ENCODE data around the gene EPC2. TPM values are rescaled to one million over a fixed set of nuclear protein-coding genes. Genes with fewer than 3 reads are reported as not detected.

EPC2 gene
- total RNA-seq, 1 experiment from 2014 or later: 33.4 TPM

GRCh38 chr2:148819019-148819585, 174.6 kb downstream of the EPC2 start:
- Mint-ChIP-seq H3K4me1 (ENCODE audit: insufficient read depth, unreplicated experiment) (peaks cover 17% of the 10 kb centered on the region), H3K4me3 (ENCODE audit: unreplicated experiment) (no peak overlapping the region), H3K27ac (ENCODE audit: low read depth, unreplicated experiment) (no peak overlapping the region), H3K36me3 (ENCODE audit: insufficient read depth, unreplicated experiment) (peaks cover under 1% of the 10 kb centered on the region), H3K27me3 (ENCODE audit: insufficient read depth, unreplicated experiment) (peaks cover 30% of the 10 kb centered on the region), H3K9me3 (ENCODE audit: unreplicated experiment) (no peaks in the 10 kb centered on the region)
- no TSS peak for BruUV-seq (replicated peaks)
- POLR2A ChIA-PET: no interaction called here
- CTCF ChIA-PET: no interaction called here
- intact Hi-C loops (cut with micrococcal nuclease): no loop called here
- no peak for DNase-seq (ENCODE audit: unreplicated experiment)
- no peak for TF ChIP-seq CTCF (IDR thresholded peaks at IDR 0.05; ENCODE audit: unreplicated experiment)

DNA sequence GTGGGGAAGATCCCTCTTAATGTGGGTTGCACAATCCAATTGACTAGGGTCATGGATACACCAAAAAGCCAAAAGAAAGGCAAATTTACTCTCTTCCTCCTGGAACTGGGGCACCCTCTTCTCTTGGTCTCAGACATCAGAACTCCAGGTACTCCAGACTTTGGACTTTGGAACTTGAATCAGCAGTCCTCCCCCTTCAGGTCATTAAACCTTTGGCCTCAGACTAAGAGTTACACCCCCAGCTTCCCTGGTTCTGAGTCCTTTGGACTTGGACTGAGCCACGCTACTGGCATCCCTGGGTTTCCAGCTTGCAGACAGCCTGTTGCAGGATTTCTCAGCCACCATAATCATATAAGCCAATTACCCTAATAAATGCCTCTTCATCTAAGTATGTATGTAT, 179.6 kb downstream of the EPC2 start:
- Mint-ChIP-seq H3K4me3 (ENCODE audit: unreplicated experiment) (no peak overlapping the region), H3K36me3 (ENCODE audit: insufficient read depth, unreplicated experiment) (peaks cover 4% of the 10 kb centered on the region), H3K9me3 (ENCODE audit: unreplicated experiment) (no peaks in the 10 kb centered on the region), H3K27ac (ENCODE audit: low read depth, unreplicated experiment) (no peak overlapping the region), H3K27me3 (ENCODE audit: insufficient read depth, unreplicated experiment) (peaks cover 12% of the 10 kb centered on the region), H3K4me1 (ENCODE audit: insufficient read depth, unreplicated experiment) (no peaks in the 10 kb centered on the region)
- no peak for TF ChIP-seq CTCF (IDR thresholded peaks at IDR 0.05; ENCODE audit: unreplicated experiment)
- BruUV-seq (replicated peaks): no TSS peak
- DNase-seq (ENCODE audit: unreplicated experiment): no peak
- CTCF ChIA-PET: no interaction called here
- intact Hi-C loops (cut with micrococcal nuclease): no loop called here
- POLR2A ChIA-PET: interaction anchor here (1.9 kb wide), 1 partner anchor 9 kb away, joined by 5 read pairs; no protein-coding TSS in a partner anchor

- Mint-ChIP-seq H3K27ac (ENCODE audit: low read depth, unreplicated experiment) (no peak overlapping the region), H3K9me3 (ENCODE audit: unreplicated experiment) (no peaks in the 10 kb centered on the region), H3K4me3 (ENCODE audit: unreplicated experiment) (no peak overlapping the region), H3K4me1 (ENCODE audit: insufficient read depth, unreplicated experiment) (no peaks in the 10 kb centered on the region), H3K36me3 (ENCODE audit: insufficient read depth, unreplicated experiment) (peaks cover 4% of the 10 kb centered on the region), H3K27me3 (ENCODE audit: insufficient read depth, unreplicated experiment) (peaks cover 9% of the 10 kb centered on the region)
- ChIA-PET POLR2A (no interaction called here), CTCF (no interaction called here)
- intact Hi-C loops (cut with micrococcal nuclease): no loop called here
- BruUV-seq (replicated peaks): no TSS peak
- no peak for TF ChIP-seq CTCF (IDR thresholded peaks at IDR 0.05; ENCODE audit: unreplicated experiment)
- DNase-seq (ENCODE audit: unreplicated experiment): no peak
Observed at GRCh38 chr2:148826791-148827190, 182.2 kb downstream of the EPC2 start.

GRCh38 chr2:148828941-148829340, 184.4 kb downstream of the EPC2 start:
- H3K4me3 Mint-ChIP-seq (ENCODE audit: unreplicated experiment): no peak overlapping the region
- H3K9me3 Mint-ChIP-seq (ENCODE audit: unreplicated experiment): no peaks in the 10 kb centered on the region
- POLR2A ChIA-PET: no interaction called here
- intact Hi-C loops (cut with micrococcal nuclease): no loop called here
- no peaks in the 10 kb centered on the region for H3K4me1 Mint-ChIP-seq (ENCODE audit: insufficient read depth, unreplicated experiment)
- peaks cover 31% of the 10 kb centered on the region for H3K27me3 Mint-ChIP-seq (ENCODE audit: insufficient read depth, unreplicated experiment)
- peaks cover 4% of the 10 kb centered on the region for H3K36me3 Mint-ChIP-seq (ENCODE audit: insufficient read depth, unreplicated experiment)
- TF ChIP-seq CTCF (IDR thresholded peaks at IDR 0.05; ENCODE audit: unreplicated experiment): no peak
- CTCF ChIA-PET: interaction anchor here (1.7 kb wide), 1 partner anchor 320 kb away, joined by 4 read pairs; no protein-coding TSS in a partner anchor
- DNase-seq (ENCODE audit: unreplicated experiment): no peak
- no peak overlapping the region for H3K27ac Mint-ChIP-seq (ENCODE audit: low read depth, unreplicated experiment)
- no TSS peak for BruUV-seq (replicated peaks)

Data from MCF 10A (cell line).